SK-N-SH (cell line): ENCODE data around the gene PCDHA13. TPM values are rescaled to one million over a fixed set of nuclear protein-coding genes. Genes with fewer than 3 reads are reported as not detected.

Source experiments
- CTCF ChIA-PET: fragments of 300-600, 350-600 bp; formaldehyde crosslinking; extraction: SDS; loops from one replicate; lab custom pipeline; 2021; lab: Yijun Ruan, JAX
- POLR2A ChIA-PET: fragments of 350-600 bp; sonication (Branson Sonifier 250); formaldehyde crosslinking; extraction: SDS; loops from one replicate; lab custom pipeline; 2020; ENCODE audit warnings: antibody characterized with exemption, inconsistent platforms; lab: Yijun Ruan, JAX
- DNase-seq: peaks from one replicate; pipeline ENCODE4 v3.0.0; 2012
- H2AFZ ChIP-seq: fragments of 200-600 bp; sonication (generic); 2 replicates; pipeline ENCODE4 v1.8.1; 2016; ENCODE audit warnings: antibody characterized with exemption, mild to moderate bottlenecking, low read depth
- H3F3A ChIP-seq: fragments of 200-600 bp; sonication (generic); replicated peaks from 2 replicates; pipeline ENCODE3; 2016; ENCODE audit warnings: antibody characterized with exemption, mild to moderate bottlenecking; ENCODE audit not compliant: insufficient read depth
- H3K27ac ChIP-seq, 2 experiments: fragments of 200-500 bp in 1 of 2; fragments of 200-600 bp in 1 of 2; sonication (Bioruptor generic) in 1 of 2; sonication (generic), shearing (Covaris generic) in 1 of 2; 2 replicates each; pipeline versions ENCODE4 v1.5.1 to v1.6.1; 2014 to 2016; ENCODE audit warnings: low read depth in 2 of 2, inconsistent platforms in 1 of 2, low read length in 1 of 2, mild to moderate bottlenecking in 1 of 2, mixed read lengths in 1 of 2
- H3K27me3 ChIP-seq: fragments of 200-600 bp; sonication (generic), shearing (Covaris generic); 2 replicates; pipeline ENCODE4 v1.6.1; 2016; ENCODE audit warnings: mixed run types; ENCODE audit not compliant: insufficient read depth
- H3K36me3 ChIP-seq, 2 experiments: fragments of 200-500 bp in 1 of 2; fragments of 200-600 bp in 1 of 2; sonication (Bioruptor generic) in 1 of 2; sonication (generic) in 1 of 2; replicated peaks in 1 of 2; 2 replicates each; pipeline versions ENCODE3 to v1.5.1; 2014 to 2016; ENCODE audit warnings: low read length in 1 of 2, mild to moderate bottlenecking in 1 of 2; ENCODE audit not compliant: insufficient read depth in 2 of 2, control insufficient read depth in 1 of 2
- H3K4me1 ChIP-seq, 2 experiments: fragments of 200-500 bp in 1 of 2; fragments of 200-600 bp in 1 of 2; sonication (Bioruptor generic) in 1 of 2; sonication (generic), shearing (Covaris generic) in 1 of 2; 2 replicates each; pipeline versions ENCODE4 v1.5.1 to v1.6.1; 2014 to 2016; ENCODE audit warnings: low read depth in 1 of 2, low read length in 1 of 2, mixed run types in 1 of 2; ENCODE audit not compliant: insufficient read depth in 2 of 2, control insufficient read depth in 1 of 2
- H3K4me2 ChIP-seq: fragments of 200-600 bp; sonication (generic), shearing (Covaris generic); 2 replicates; pipeline ENCODE4 v1.6.1; 2017; ENCODE audit warnings: mixed run types
- H3K4me3 ChIP-seq, 2 experiments: fragments of 200-500 bp in 1 of 2; fragments of 200-600 bp in 1 of 2; sonication (Bioruptor generic) in 1 of 2; sonication (generic), shearing (Covaris generic) in 1 of 2; 2 replicates each; pipeline versions ENCODE4 v1.5.1 to v1.8.1; 2014 to 2016; ENCODE audit warnings: low read depth in 2 of 2, inconsistent platforms in 1 of 2, low read length in 1 of 2, mild to moderate bottlenecking in 1 of 2, mixed read lengths in 1 of 2, moderate library complexity in 1 of 2
- H3K79me2 ChIP-seq: fragments of 200-600 bp; sonication (generic); 2 replicates; pipeline ENCODE4 v1.8.1; 2017; ENCODE audit warnings: mild to moderate bottlenecking; ENCODE audit not compliant: insufficient read depth
- H3K9ac ChIP-seq: fragments of 200-600 bp; sonication (generic); 2 replicates; pipeline ENCODE4 v1.6.1; 2017; ENCODE audit warnings: mixed run types
- H3K9me2 ChIP-seq: fragments of 200-600 bp; sonication (generic); 2 replicates; pipeline ENCODE4 v1.6.1; 2017; ENCODE audit warnings: mixed run types
- H3K9me3 ChIP-seq: fragments of 200-600 bp; sonication (generic); 2 replicates; pipeline ENCODE4 v1.6.1; 2017; ENCODE audit warnings: mixed run types, mild to moderate bottlenecking, moderate library complexity
- H4K20me1 ChIP-seq: fragments of 200-600 bp; sonication (generic); 2 replicates; pipeline ENCODE4 v1.6.1; 2017; ENCODE audit warnings: mild to moderate bottlenecking, mixed run types; ENCODE audit not compliant: insufficient read depth
- EZH2phosphoT487 ChIP-seq: fragments of 200-600 bp; sonication (generic); IDR thresholded peaks from 2 replicates; pipeline ENCODE4 v1.6.1; 2017; ENCODE audit warnings: low read depth, mixed run types, mild to moderate bottlenecking, antibody characterized with exemption, moderate library complexity, borderline replicate concordance
- FOXJ3 ChIP-seq: sonication (generic); formaldehyde crosslinking; IDR thresholded peaks from 2 replicates; pipeline ENCODE4 v1.5.1; 2020; ENCODE audit warnings: mild to moderate bottlenecking, missing genetic modification reagents
- FOXM1 ChIP-seq: IDR thresholded peaks from 2 replicates; pipeline ENCODE4 v1.4.0; 2012; ENCODE audit warnings: low read depth, mild to moderate bottlenecking
- GABPA ChIP-seq: IDR thresholded peaks from 2 replicates; pipeline ENCODE4 v1.4.0; 2012; ENCODE audit warnings: low read depth, mild to moderate bottlenecking
- GATA2 ChIP-seq: sonication (generic); formaldehyde crosslinking; IDR thresholded peaks from 2 replicates; pipeline ENCODE4 v1.5.0; 2020; ENCODE audit warnings: mild to moderate bottlenecking, missing genetic modification reagents
- JUND ChIP-seq: IDR thresholded peaks from 2 replicates; pipeline ENCODE4 v1.4.0; 2012
- MEF2A ChIP-seq: IDR thresholded peaks from 2 replicates; pipeline ENCODE4 v1.4.0; 2012; ENCODE audit warnings: low read depth, borderline replicate concordance
- MXI1 ChIP-seq: IDR thresholded peaks from 2 replicates; pipeline ENCODE4 v1.6.1; 2012; ENCODE audit warnings: mild to moderate bottlenecking, low read depth, low read length, improper control_type of control experiment
- REST ChIP-seq: IDR thresholded peaks from 2 replicates; pipeline ENCODE4 v1.6.1; 2012; ENCODE audit warnings: mild to moderate bottlenecking, low read depth, low read length, moderate library complexity
- RFX5 ChIP-seq: IDR thresholded peaks from 2 replicates; pipeline ENCODE4 v1.6.1; 2012; ENCODE audit warnings: mild to moderate bottlenecking, improper control_type of control experiment, low read length
- SIN3A ChIP-seq: IDR thresholded peaks from 2 replicates; pipeline ENCODE4 v1.6.1; 2012; ENCODE audit warnings: low read depth, mild to moderate bottlenecking, low read length, moderate library complexity, borderline replicate concordance
- TCF12 ChIP-seq: IDR thresholded peaks from 2 replicates; pipeline ENCODE4 v1.4.0; 2012
- TEAD4 ChIP-seq: IDR thresholded peaks from 2 replicates; pipeline ENCODE4 v1.4.0; 2012; ENCODE audit warnings: mild to moderate bottlenecking, borderline replicate concordance; ENCODE audit not compliant: insufficient read depth
- whole genome bisulfite sequencing: methylation state at CpG from one replicate; pipeline ENCODE4 v1.1.6; 2017; ENCODE audit warnings: low lambda C conversion rate; 5-methylcytosine and 5-hydroxymethylcytosine counted together
- polyA plus RNA-seq, 3 experiments: library from polyadenylated mRNA; depleted of rRNA; stranded (reverse); fragments of >200 nt; gene quantifications; 2 replicates each; pipeline ENCODE4 v1.2.3, GENCODE V29; 2012
- TF ChIP-seq, protein P1 (sequence below): IDR thresholded peaks from 2 replicates; pipeline ENCODE4 v1.4.0; 2012; ENCODE audit warnings: low read depth, borderline replicate concordance

PCDHA13 gene
- not detected in 2 replicates for polyA plus RNA-seq (2012; rRNA removed)
- polyA plus RNA-seq (2012; cell fraction: cytosol; rRNA removed) = not detected in 2 replicates
- 0.06 and 0.07 TPM in 2 replicates for polyA plus RNA-seq (2012; cell fraction: nucleus; rRNA removed)

- Histone ChIP-seq H3F3A (no peaks in the 10 kb centered on the region), H3K9me2 (no peaks in the 10 kb centered on the region), H3K9me3 (no peaks in the 10 kb centered on the region; the same call in 1 of the 2 replicates), H3K27me3 (no peaks in the 10 kb centered on the region), H3K79me2 (no peaks in the 10 kb centered on the region), H3K4me3 (no peak within 1 kb of the TSS), H2AFZ (no peak within 1 kb of the TSS), H3K4me1 (no peaks in the 10 kb centered on the region; a peak in 1 of 4 replicates), H3K36me3 (no peaks in the 10 kb centered on the region), H4K20me1 (no peaks in the 10 kb centered on the region)
- WGBS = 90% methylated on average over 26 of the region's 35 CpGs
- DNase-seq = no peak
- CTCF ChIA-PET = interaction anchor here (0.9 to 3.8 kb wide), 4 partner anchors 17 to 158 kb away, joined by 3 to 20 read pairs (median 4); partner anchors contain the start of gene PCDHAC1
- POLR2A ChIA-PET = no interaction called here
- TF ChIP-seq EZH2phosphoT487 = no peak
- no peak for TF ChIP-seq MEF2A
- TF ChIP-seq, protein P1, sequence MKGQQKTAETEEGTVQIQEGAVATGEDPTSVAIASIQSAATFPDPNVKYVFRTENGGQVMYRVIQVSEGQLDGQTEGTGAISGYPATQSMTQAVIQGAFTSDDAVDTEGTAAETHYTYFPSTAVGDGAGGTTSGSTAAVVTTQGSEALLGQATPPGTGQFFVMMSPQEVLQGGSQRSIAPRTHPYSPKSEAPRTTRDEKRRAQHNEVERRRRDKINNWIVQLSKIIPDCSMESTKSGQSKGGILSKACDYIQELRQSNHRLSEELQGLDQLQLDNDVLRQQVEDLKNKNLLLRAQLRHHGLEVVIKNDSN = no peak
- TF ChIP-seq JUND = no peak
- TF ChIP-seq MXI1 = no peak
- no peak for TF ChIP-seq GATA2 (CRISPR knock-in tag)
- no peak for TF ChIP-seq FOXJ3 (CRISPR knock-in tag)
- TF ChIP-seq FOXM1 = no peak
- TF ChIP-seq SIN3A = no peak
- no peak for TF ChIP-seq GABPA
- no peak for TF ChIP-seq REST
- no peak for TF ChIP-seq TEAD4
- TF ChIP-seq RFX5 = no peak
- TF ChIP-seq TCF12 = no peak
- TF ChIP-seq, all 33 proteins: peak for 0
- H3K27ac ChIP-seq = no peak within 1 kb of the TSS
- no peak within 1 kb of the TSS for H3K9ac ChIP-seq
- no peak within 1 kb of the TSS for H3K4me2 ChIP-seq
Measured at GRCh38 chr5:140881889-140882590, at the start of gene PCDHA13. Gene PCDHA13, plus strand, starts transcription at chr5:140882124. Its CDS starts 145 bp downstream, at chr5:140882269.
